Brain microvascular endothelial cell (primary cell): ENCODE results near the gene DLX1.

Experiments used
- DNase-seq: peaks from one replicate; pipeline ENCODE4 v3.0.0-alpha.2; 2020
- H3K27ac ChIP-seq: fragments of 250-450 bp; sonication (Bioruptor Pico); 2 replicates; pipeline ENCODE4 v1.5.1; 2020; ENCODE audit warnings: mild to moderate bottlenecking, moderate library complexity
- H3K27me3 ChIP-seq: fragments of 250-450 bp; sonication (Bioruptor Pico); replicated peaks from 2 replicates; pipeline ENCODE4 v1.5.1; 2020; ENCODE audit warnings: mild to moderate bottlenecking
- H3K36me3 ChIP-seq: fragments of 250-450 bp; sonication (Bioruptor Pico); replicated peaks from 2 replicates; pipeline ENCODE4 v1.5.1; 2020; ENCODE audit warnings: mild to moderate bottlenecking
- H3K4me3 ChIP-seq: 2 replicates; pipeline ENCODE4 v1.5.1; 2011; ENCODE audit warnings: low read depth, mild to moderate bottlenecking, control low read depth, low read length, moderate library complexity
- in situ Hi-C: cut with HindIII; loops from 2 replicates; pipeline ENCODE4 v1.10.0; 2017; ENCODE audit warnings: low sequenced_read_pairs, low pct_ligation_motif_present
- TF ChIP-seq, protein P1 (sequence below): IDR thresholded peaks from 2 replicates; pipeline ENCODE4 v1.5.1; 2011; ENCODE audit warnings: low read depth, mild to moderate bottlenecking, moderate library complexity, low read length, control low read depth, inconsistent platforms; ENCODE audit errors: missing control alignments

Gene DLX1

DNA sequence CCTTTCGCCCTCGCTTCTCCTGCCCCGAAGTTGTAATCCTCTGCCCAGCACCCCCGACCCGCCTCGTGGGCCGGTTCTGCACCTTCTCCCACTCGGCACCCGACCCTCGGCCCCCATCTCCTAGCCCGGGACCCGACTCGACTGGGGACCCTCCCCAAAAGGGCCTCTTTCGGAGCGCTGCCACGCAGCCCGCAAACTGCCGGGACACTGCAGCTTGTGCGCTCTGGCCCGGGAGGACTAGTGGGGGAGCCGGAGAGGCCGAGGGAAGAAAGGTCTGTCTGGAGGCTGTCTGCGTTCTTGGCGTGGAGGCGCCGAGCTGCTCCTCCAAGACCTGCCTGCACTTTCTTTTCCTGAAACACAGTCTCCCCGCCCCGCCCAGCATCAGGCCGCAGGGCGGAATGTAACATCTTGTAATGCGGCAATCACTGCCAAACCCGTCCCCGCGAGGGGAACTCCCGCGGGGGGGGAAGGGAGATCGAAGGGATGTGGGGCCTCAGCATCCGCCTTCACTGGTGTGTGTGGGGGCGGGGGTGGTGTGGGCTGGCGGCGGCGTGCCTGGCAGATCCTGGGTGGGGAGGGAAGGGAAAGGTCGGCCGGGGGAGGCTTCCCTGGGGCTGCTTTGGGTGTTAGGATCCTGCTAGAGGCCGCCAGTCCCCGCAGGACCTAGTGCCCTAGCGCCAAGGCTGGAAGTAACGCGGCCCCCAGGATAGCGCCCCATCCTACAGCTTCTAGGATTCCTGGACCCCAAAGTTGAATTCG, 10.0 kb downstream of the DLX1 start:
- TF ChIP-seq, protein P1, sequence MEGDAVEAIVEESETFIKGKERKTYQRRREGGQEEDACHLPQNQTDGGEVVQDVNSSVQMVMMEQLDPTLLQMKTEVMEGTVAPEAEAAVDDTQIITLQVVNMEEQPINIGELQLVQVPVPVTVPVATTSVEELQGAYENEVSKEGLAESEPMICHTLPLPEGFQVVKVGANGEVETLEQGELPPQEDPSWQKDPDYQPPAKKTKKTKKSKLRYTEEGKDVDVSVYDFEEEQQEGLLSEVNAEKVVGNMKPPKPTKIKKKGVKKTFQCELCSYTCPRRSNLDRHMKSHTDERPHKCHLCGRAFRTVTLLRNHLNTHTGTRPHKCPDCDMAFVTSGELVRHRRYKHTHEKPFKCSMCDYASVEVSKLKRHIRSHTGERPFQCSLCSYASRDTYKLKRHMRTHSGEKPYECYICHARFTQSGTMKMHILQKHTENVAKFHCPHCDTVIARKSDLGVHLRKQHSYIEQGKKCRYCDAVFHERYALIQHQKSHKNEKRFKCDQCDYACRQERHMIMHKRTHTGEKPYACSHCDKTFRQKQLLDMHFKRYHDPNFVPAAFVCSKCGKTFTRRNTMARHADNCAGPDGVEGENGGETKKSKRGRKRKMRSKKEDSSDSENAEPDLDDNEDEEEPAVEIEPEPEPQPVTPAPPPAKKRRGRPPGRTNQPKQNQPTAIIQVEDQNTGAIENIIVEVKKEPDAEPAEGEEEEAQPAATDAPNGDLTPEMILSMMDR = no peak
- H3K4me3 ChIP-seq = peak overlapping the region; percentile 59
- H3K36me3 ChIP-seq = no peaks in the 10 kb centered on the region
- DNase-seq = peak; percentile 60
- H3K27ac ChIP-seq = no peak overlapping the region
- H3K27me3 ChIP-seq = peaks cover 44% of the 10 kb centered on the region
- in situ Hi-C loops = no loop called here

DNA sequence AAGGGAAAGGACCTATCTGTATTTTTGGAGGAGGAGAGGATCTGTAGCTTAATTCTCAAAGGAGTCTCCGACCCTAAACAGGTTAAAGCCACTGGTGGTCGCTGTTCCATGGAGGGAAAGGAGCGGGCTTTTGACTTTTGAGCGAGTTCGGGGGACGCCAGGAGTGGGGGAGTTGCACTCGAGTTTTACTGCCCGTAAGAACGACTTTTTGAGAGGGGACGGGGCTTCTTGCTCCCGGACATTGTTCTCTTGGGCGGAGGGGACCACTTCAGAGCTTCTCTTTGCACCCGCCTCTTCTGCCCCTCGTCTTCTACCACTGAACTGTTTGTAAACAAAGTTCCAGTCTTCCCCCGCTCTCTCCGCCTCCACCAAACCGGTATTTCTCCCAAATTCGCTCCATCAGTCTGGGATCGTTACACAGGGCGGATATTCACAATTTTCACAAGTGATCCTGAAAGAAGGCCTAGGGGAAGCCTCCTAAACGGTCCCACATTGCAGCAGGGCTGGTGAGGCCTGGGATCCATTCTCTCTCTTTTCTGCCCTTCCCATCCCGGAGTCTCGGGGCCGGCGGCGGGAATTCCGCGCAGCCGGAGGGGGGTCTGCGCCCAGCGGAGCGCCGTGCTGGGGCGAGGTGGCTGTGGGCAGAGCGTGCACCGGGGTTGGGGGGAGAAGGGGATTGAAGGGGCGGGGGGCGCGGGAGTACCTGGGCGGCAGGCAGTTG, 10.8 kb downstream of the DLX1 start:
- no peak overlapping the region for H3K27ac ChIP-seq
- TF ChIP-seq, protein P1 = peak; percentile 58
- in situ Hi-C loops = no loop called here
- H3K36me3 ChIP-seq = no peaks in the 10 kb centered on the region
- H3K27me3 ChIP-seq = peaks cover 41% of the 10 kb centered on the region
- no peak for DNase-seq
- H3K4me3 ChIP-seq = peak overlapping the region; percentile 59

DNA sequence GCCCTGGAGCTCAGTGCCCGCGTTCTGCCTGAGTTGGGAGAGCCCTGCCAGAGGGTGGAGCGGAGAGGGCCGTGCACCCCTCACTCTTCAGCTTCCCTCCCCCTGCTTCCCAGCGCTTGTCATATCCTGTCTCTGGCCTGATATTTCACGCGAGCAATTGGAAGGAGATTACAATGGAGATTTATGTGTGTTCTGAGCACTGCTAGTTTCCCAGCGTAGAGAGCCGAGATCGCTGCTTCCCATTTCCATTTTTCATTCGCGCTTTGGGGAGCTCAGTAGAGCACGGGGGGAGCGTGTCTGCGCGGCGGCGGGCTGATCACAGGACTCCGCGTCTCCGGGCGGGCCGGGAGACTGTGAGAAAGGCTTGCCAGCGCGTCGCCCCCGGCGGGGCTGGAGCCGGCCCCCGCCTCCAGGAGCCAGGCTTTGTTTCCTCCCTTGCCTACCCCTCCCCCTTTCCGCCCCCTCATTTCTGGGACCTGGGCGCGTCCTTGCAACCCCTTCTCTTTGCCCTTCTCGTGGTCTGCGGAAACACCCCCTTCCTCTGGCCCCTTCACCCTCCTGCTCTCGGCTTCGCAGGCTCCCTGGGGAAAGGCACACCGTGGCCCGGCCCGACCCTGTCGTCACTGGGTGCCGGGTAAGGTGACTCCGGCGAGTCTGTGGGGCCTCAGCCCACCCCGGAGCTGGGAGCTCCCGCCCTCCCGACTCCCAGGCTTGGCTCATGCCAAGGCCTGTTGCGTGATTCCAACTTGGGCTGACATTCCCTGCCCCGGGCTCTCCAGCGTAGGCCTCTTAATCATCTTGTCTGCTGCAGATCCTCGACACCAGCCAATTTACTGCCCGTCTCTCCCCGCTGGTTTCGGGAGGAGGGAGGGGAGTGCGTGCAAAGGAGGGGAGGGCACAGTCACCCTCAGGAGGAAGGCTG, 11.6 kb downstream of the DLX1 start:
- DNase-seq = no peak

DNA sequence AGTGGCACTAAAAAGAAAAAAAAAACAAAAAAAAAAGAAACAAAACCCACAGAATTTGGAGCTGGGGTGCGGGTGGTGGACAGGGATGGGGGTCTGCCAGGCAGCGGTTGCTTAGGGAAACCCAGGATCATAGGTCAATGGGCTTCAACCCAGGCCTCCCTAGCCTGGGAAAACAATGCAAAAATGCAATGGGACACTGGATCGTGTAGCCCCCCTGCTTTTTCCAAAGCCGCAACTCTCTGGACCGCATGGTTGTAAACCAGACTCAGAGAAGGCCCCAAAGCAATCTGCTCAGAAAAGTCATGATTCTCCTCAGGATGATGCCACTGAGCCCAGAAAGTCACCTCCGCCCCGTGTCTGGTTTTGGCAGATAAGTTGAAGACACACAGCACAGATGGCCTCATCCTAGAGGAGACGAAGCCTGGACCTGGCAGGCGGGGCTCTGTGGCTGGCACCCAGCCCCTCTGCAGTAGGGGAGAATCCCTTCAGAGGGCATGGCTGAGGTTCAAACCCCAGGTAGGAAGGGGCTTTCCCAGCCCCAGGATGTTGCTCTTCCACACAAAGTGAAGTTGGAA, 12.3 kb downstream of the DLX1 start:
- DNase-seq = no peak
- TF ChIP-seq, protein P1 = no peak
- Histone ChIP-seq H3K27me3 (peaks cover 33% of the 10 kb centered on the region), H3K36me3 (no peaks in the 10 kb centered on the region), H3K27ac (no peak overlapping the region), H3K4me3 (no peak overlapping the region)
- in situ Hi-C loops = no loop called here

More for the DNA sequence above, 11.6 kb downstream of the DLX1 start:
- H3K27ac ChIP-seq = peak overlapping the region; percentile 10
- TF ChIP-seq, protein P1 = no peak
- H3K4me3 ChIP-seq = peak overlapping the region; percentile 59
- in situ Hi-C loops = no loop called here
- peaks cover 40% of the 10 kb centered on the region for H3K27me3 ChIP-seq
- H3K36me3 ChIP-seq = no peaks in the 10 kb centered on the region

DNA sequence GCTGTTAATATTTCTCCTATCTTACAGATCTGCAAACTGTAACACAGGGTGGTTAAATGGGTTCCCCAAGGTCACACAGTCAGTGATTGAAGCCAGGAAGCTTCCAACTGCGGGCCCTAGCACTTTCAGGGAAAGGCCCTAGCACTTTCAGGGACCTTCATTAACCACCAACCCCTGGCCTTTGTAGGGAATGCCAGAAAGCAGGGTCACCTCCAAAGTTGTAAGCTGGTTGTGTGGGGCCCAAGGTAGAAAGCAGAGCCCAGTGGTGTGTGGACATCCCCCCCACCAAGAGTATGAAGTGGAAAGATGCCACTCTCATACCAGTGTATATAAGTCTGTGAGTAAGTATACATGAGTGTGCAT, 13.0 kb downstream of the DLX1 start:
- in situ Hi-C loops = no loop called here
- Histone ChIP-seq H3K36me3 (no peaks in the 10 kb centered on the region), H3K27ac (no peak overlapping the region), H3K27me3 (peaks cover 27% of the 10 kb centered on the region), H3K4me3 (no peak overlapping the region)
- DNase-seq = no peak
- TF ChIP-seq, protein P1 = no peak
